Measurements from ENCODE around the gene KCNMB1.

- TF ChIP-seq, protein P1, sequence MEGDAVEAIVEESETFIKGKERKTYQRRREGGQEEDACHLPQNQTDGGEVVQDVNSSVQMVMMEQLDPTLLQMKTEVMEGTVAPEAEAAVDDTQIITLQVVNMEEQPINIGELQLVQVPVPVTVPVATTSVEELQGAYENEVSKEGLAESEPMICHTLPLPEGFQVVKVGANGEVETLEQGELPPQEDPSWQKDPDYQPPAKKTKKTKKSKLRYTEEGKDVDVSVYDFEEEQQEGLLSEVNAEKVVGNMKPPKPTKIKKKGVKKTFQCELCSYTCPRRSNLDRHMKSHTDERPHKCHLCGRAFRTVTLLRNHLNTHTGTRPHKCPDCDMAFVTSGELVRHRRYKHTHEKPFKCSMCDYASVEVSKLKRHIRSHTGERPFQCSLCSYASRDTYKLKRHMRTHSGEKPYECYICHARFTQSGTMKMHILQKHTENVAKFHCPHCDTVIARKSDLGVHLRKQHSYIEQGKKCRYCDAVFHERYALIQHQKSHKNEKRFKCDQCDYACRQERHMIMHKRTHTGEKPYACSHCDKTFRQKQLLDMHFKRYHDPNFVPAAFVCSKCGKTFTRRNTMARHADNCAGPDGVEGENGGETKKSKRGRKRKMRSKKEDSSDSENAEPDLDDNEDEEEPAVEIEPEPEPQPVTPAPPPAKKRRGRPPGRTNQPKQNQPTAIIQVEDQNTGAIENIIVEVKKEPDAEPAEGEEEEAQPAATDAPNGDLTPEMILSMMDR (optimal IDR thresholded peaks at IDR 0.05 in 1 of 3, IDR thresholded peaks at IDR 0.05 in 1 of 3, conservative IDR thresholded peaks at IDR 0.05 in 1 of 3; ENCODE audit: extremely low read depth in 1 of 3, insufficient read depth in 2 of 3, low read length in 3 of 3) = peak; percentile 89 to 98 (median 94)
- TF ChIP-seq EZH2 (IDR thresholded peaks at IDR 0.05; ENCODE audit: low read length) = no peak
Measured at GRCh38 chr5:170434966-170435605, 45.9 kb upstream of the KCNMB1 start.
